Hypothalamus (tissue), 51 donors: Measurements from ENCODE around the gene CD300H.

Experiments
- DNase-seq, 51 donors: peaks; one replicate each; lab custom pipeline; 2025; lab: John Stamatoyannopoulos, UW

Gene CD300H

GRCh38 chr17:74567397-74567796 is at the start of gene CD300H:
Gene CD300H (minus strand): TSS chr17:74567509.
- peak in 2 of 51 donors; percentile 10 to 22 for DNase-seq

GRCh38 chr17:74616696-74617095 is 49.4 kb upstream of the CD300H start:
- DNase-seq: no peak

- no peak for DNase-seq
Observed at GRCh38 chr17:74612046-74612445, 44.7 kb upstream of the CD300H start.

- no peak for DNase-seq
Observed at GRCh38 chr17:74610108-74610507, 42.8 kb upstream of the CD300H start.

GRCh38 chr17:74608511-74608910 is 41.2 kb upstream of the CD300H start:
- no peak for DNase-seq

- DNase-seq: no peak
Observed at GRCh38 chr17:74607221-74607620, 39.9 kb upstream of the CD300H start.

GRCh38 chr17:74606050-74606449 is 38.7 kb upstream of the CD300H start:
- DNase-seq: no peak

- peak in 4 of 51 donors; percentile 7 to 32 (median 18) for DNase-seq
Observed at GRCh38 chr17:74605361-74605760, 38.1 kb upstream of the CD300H start.

- no peak for DNase-seq
Observed at GRCh38 chr17:74604761-74605160, 37.5 kb upstream of the CD300H start.

- DNase-seq: no peak
Observed at GRCh38 chr17:74604200-74604599, 36.9 kb upstream of the CD300H start.

GRCh38 chr17:74603746-74604145 is 36.4 kb upstream of the CD300H start:
- no peak for DNase-seq

- no peak for DNase-seq
Observed at GRCh38 chr17:74603037-74603635, 35.8 kb upstream of the CD300H start.

- DNase-seq: peak in 6 of 51 donors; percentile 9 to 18 (median 15)
Observed at GRCh38 chr17:74601944-74602572, 34.7 kb upstream of the CD300H start.

- DNase-seq: no peak
Observed at GRCh38 chr17:74599448-74599939, 32.2 kb upstream of the CD300H start.

GRCh38 chr17:74599023-74599399 is 31.7 kb upstream of the CD300H start:
- DNase-seq: no peak

GRCh38 chr17:74598346-74599022 is 31.2 kb upstream of the CD300H start:
- DNase-seq: no peak

- no peak for DNase-seq
Observed at GRCh38 chr17:74597069-74597790, 29.9 kb upstream of the CD300H start.

- no peak for DNase-seq
Observed at GRCh38 chr17:74595037-74595750, 27.9 kb upstream of the CD300H start.

- no peak for DNase-seq
Observed at GRCh38 chr17:74592087-74592990, 25.0 kb upstream of the CD300H start, which contains the start of gene CD300LD. Gene CD300LD (minus strand): TSS chr17:74592283. CDS start chr17:74592202, 81 bp downstream.
